Activated T-cell treated with anti-CD3 and anti-CD28 coated beads, Interleukin-2, amount 50 U/mL, for 72 hours (primary cell): Measurements from ENCODE around the gene USP32. TPM values are rescaled to one million over a fixed set of nuclear protein-coding genes. Genes with fewer than 3 reads are reported as not detected.
"Not testable (repeated sequence)": the region's sequence is repeated elsewhere in the genome, so short reads cannot be mapped to it uniquely, and the experiment has no call there.

ENCODE experiments used
- ATAC-seq, 2 donors: fragments of 150-1000 bp; cut with Tn5 transposase; replicated peaks in 1 of 2; 2 replicates each; pipeline ENCODE4 v1.10.0; 2021; ENCODE audit warnings: moderate library complexity in 2 of 2, mild to moderate bottlenecking in 1 of 2
- DNase-seq, 2 donors: peaks; one replicate each; pipeline ENCODE4 v3.0.0; 2021 to 2022; ENCODE audit warnings: mixed read lengths in 1 of 2
- H3K27ac Mint-ChIP-seq: one replicate; pipeline ENCODE4 v1.8.0; 2022; ENCODE audit warnings: mild to moderate bottlenecking, moderate library complexity, mixed read lengths
- H3K27me3 Mint-ChIP-seq: one replicate; pipeline ENCODE4 v1.8.0; 2022; ENCODE audit warnings: low read depth, mixed read lengths
- H3K36me3 Mint-ChIP-seq, 2 donors: one replicate each; pipeline ENCODE4 v1.8.0; 2022; ENCODE audit warnings: mixed read lengths in 2 of 2, mild to moderate bottlenecking in 1 of 2; ENCODE audit not compliant: insufficient read depth in 2 of 2
- H3K4me1 Mint-ChIP-seq: one replicate; pipeline ENCODE4 v1.8.0; 2022; ENCODE audit warnings: low read depth, mixed read lengths
- H3K4me3 Mint-ChIP-seq, 2 donors: one replicate each; pipeline ENCODE4 v1.8.0; 2022; ENCODE audit warnings: mild to moderate bottlenecking in 2 of 2, mixed read lengths in 2 of 2, moderate library complexity in 2 of 2
- H3K9me3 Mint-ChIP-seq, 2 donors: one replicate each; pipeline ENCODE4 v1.8.0; 2022; ENCODE audit warnings: mixed read lengths in 2 of 2
- total RNA-seq, 2 donors: library from RNA; stranded (reverse); gene quantifications; one replicate each; pipeline ENCODE4 v1.2.3, GENCODE V29; 2022

Gene USP32
- total RNA-seq, 2 donors from 2014 or later, result 42.4 to 48.8 TPM

GRCh38 chr17:60396412-60396811 is 4.5 kb upstream of the USP32 start:
- Mint-ChIP-seq H3K36me3 (peaks cover 0 to 2% of the 10 kb centered on the region in 2 donors), H3K27me3 (no peaks in the 10 kb centered on the region), H3K9me3 (no peaks in the 10 kb centered on the region), H3K4me3 (no peak overlapping the region), H3K27ac (no peak overlapping the region), H3K4me1 (peaks cover 16% of the 10 kb centered on the region)
- ATAC-seq (no peak), DNase-seq (no peak)

DNA sequence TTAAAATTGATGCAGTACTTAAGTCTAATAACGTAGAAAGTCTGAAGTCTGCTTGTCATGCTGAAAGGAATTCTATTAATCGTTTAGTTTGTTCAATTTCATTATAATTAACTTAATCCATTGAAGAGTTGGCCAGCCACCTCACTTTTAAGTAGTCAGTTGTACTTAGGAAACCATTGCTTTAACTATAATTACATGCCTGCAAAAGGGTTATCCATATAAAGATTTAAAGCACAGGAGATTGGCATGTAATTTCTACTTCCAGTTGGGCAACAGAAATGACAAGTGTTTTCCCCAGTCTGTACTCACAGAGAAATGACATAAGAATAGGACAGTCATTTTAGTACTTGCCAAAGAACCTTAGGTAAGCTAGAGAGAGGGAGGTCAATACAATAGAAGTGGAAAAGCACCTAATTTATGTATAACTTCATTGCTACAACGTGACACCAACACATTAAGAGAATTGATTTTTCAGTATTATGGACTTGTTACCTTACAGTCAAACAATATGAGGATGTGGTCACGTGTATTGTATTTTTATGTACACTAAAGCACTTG is 3.7 kb upstream of the USP32 start:
- Mint-ChIP-seq H3K9me3 (no peaks in the 10 kb centered on the region), H3K27ac (peak overlapping the region; percentile 45), H3K36me3 (peaks cover 4 to 5% of the 10 kb centered on the region in 2 donors), H3K4me1 (peaks cover 24% of the 10 kb centered on the region), H3K27me3 (no peaks in the 10 kb centered on the region), H3K4me3 (peak overlapping the region in 1 of 2 donors; percentile 42)
- DNase-seq (no peak), ATAC-seq (peak; percentile 12 to 35)

DNA sequence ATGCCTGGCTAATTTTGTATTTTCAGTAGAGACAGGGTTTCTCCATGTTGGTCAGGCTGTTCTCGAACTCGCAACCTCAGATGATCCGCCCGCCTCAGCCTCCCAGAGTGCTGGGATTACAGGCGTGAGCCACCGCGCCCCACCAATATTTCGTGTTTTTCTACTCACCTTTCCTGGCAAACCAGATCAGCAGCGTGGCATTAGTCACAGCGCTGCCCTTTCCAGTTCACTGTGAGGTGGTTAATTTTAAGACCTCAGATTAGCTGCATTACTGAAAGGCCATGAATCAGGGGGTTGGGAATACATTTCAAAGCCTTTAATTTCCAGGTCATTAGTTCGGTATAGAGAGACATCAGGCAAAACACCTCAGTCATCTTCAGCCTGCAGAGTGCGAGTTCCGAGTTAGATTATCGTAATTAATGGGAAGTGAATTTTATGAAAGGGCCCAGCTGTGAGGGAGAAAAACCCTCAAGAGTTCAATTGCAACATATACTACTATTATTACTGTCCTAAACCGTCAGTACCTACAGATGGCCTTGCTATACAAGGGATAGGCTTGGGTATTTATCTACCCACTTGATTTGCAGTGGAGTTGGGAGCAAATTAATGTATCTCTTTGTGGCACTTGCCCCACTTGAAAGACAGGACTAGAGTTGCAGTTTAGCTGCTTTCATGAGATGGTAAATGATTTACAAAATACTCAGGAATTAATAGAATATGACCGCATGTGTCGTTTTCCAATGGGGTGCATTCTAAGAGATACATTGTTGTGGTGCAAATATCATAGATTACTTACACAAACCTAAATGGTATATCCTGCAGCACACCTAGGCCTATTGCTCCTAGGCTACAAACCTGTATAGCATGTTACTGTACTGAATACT is 2.1 kb upstream of the USP32 start:
- Mint-ChIP-seq H3K9me3 (no peaks in the 10 kb centered on the region), H3K27me3 (no peaks in the 10 kb centered on the region), H3K4me3 (no peak overlapping the region), H3K27ac (no peak overlapping the region), H3K4me1 (peaks cover 38% of the 10 kb centered on the region), H3K36me3 (peaks cover 4 to 5% of the 10 kb centered on the region in 2 donors)
- no peak for ATAC-seq
- no peak for DNase-seq

DNA sequence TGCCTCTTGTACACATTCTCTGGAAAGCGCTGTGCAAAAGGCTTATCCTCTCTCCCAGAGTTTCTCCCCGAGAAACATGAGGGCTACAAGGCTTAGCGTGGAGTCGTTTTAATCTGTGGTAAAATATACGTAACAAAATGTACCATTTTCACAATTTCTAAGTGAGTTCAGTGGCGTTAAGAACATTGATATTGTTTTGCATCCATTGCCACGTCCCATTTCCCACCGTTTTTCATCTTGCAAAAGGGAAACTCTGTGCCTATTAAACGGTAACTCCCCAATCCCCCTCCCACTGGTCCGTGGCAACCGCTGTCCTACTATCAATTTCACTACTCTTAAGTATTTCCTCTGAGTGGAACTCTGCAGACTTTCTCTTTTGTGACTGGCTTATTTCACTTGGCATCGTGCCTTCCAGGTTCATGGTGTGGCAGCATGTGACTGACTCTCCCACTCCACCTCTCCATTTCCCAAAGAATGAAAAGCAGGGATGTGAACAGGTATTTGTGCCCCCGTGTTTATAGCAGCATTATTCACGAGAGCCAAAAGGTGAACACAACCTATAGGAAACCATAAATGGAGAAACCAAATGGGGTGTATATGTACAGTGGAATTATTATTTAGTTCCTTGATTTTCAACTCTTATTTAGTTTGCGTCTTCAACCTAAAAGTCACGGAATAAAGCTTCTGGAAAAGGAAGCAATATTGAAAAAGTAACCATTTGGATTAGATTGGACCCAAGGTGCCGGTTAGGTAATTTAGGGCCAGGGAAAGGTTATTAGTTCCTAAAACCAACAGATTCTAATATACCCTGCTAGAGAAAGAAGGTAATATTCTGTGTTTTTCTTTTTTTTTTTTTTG is 1.1 kb upstream of the USP32 start:
- H3K27me3 Mint-ChIP-seq, result no peaks in the 10 kb centered on the region
- H3K27ac Mint-ChIP-seq, result peak overlapping the region; percentile 91
- H3K4me1 Mint-ChIP-seq, result peaks cover 48% of the 10 kb centered on the region
- peak; percentile 32 to 41 for DNase-seq
- no peaks in the 10 kb centered on the region for H3K9me3 Mint-ChIP-seq
- ATAC-seq, result no peak
- H3K36me3 Mint-ChIP-seq, result peaks cover 4 to 5% of the 10 kb centered on the region in 2 donors
- H3K4me3 Mint-ChIP-seq, result peak overlapping the region; percentile 91 to 95

GRCh38 chr17:60391471-60392041 is 377 bp downstream of the USP32 start:
- Mint-ChIP-seq H3K36me3 (peaks cover 4 to 5% of the 10 kb centered on the region in 2 donors), H3K27me3 (no peaks in the 10 kb centered on the region), H3K4me1 (peaks cover 54% of the 10 kb centered on the region), H3K27ac (peak overlapping the region; percentile 91), H3K4me3 (peak overlapping the region; percentile 91 to 95), H3K9me3 (no peaks in the 10 kb centered on the region)
- DNase-seq (no peak), ATAC-seq (peak; percentile 40 to 43)

- peak overlapping the region; percentile 91 for H3K27ac Mint-ChIP-seq
- DNase-seq (peak; percentile 33 to 37), ATAC-seq (no peak)
- peak overlapping the region; percentile 91 to 95 for H3K4me3 Mint-ChIP-seq
- H3K9me3 Mint-ChIP-seq, result no peaks in the 10 kb centered on the region
- H3K27me3 Mint-ChIP-seq, result no peaks in the 10 kb centered on the region
- peaks cover 4 to 5% of the 10 kb centered on the region in 2 donors for H3K36me3 Mint-ChIP-seq
- peaks cover 49% of the 10 kb centered on the region for H3K4me1 Mint-ChIP-seq
Measured at GRCh38 chr17:60390925-60391470, 935 bp downstream of the USP32 start.

GRCh38 chr17:60390186-60390585 is 1.7 kb downstream of the USP32 start:
- H3K36me3 Mint-ChIP-seq, result peaks cover 4 to 6% of the 10 kb centered on the region in 2 donors

DNA sequence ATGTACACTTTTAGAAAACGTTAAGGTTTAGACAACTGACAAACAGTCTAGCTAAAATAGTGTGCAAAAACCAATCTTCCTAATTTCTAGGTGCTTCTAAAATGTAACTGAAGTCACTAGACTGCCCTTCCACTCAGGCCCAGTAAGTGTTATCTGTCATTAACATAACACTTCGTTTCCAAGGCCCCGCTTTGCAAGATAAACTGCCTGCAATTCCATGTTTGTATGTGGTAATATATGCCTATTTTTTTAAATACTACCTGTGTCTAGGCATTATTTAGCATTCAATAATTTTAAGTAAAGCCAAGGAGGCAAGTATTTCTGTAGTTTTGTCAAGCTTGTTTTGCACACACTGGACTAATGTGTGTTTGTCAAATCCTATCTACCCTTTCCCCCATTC is 3.2 kb downstream of the USP32 start:
- Mint-ChIP-seq H3K4me3 (peak overlapping the region; percentile 16 to 20), H3K4me1 (peaks cover 49% of the 10 kb centered on the region), H3K9me3 (no peaks in the 10 kb centered on the region), H3K36me3 (peaks cover 4 to 8% of the 10 kb centered on the region in 2 donors), H3K27me3 (no peaks in the 10 kb centered on the region), H3K27ac (no peak overlapping the region)
- no peak for ATAC-seq
- no peak for DNase-seq

More at GRCh38 chr17:60390186-60390585, 1.7 kb downstream of the USP32 start:
- DNase-seq (no peak), ATAC-seq (no peak)
- H3K27me3 Mint-ChIP-seq, result no peaks in the 10 kb centered on the region
- peak overlapping the region; percentile 91 to 95 for H3K4me3 Mint-ChIP-seq
- peaks cover 49% of the 10 kb centered on the region for H3K4me1 Mint-ChIP-seq
- H3K27ac Mint-ChIP-seq, result peak overlapping the region; percentile 91
- no peaks in the 10 kb centered on the region for H3K9me3 Mint-ChIP-seq

DNA sequence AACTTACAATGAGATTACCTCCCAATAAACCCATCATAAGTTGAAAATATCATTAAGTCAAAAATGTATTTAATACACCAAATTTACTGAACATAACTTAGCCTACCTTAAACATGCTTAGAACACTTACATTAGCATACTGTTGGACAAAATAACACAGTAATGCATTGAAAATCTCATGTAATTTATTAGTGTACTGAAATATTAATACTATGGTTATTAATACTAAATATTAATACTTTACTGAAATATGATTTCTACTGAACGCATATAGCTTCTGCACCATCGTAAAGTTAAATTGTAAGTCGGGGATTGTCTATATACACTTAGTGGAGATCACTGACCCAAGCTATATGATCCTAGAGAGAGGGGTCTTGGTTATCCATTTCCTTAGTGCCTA is 4.3 kb downstream of the USP32 start:
- H3K36me3 Mint-ChIP-seq, result peaks cover 4 to 8% of the 10 kb centered on the region in 2 donors
- ATAC-seq (no peak), DNase-seq (no peak)
- no peaks in the 10 kb centered on the region for H3K9me3 Mint-ChIP-seq
- no peaks in the 10 kb centered on the region for H3K27me3 Mint-ChIP-seq
- no peak overlapping the region for H3K27ac Mint-ChIP-seq
- peaks cover 54% of the 10 kb centered on the region for H3K4me1 Mint-ChIP-seq
- H3K4me3 Mint-ChIP-seq, result no peak overlapping the region

DNA sequence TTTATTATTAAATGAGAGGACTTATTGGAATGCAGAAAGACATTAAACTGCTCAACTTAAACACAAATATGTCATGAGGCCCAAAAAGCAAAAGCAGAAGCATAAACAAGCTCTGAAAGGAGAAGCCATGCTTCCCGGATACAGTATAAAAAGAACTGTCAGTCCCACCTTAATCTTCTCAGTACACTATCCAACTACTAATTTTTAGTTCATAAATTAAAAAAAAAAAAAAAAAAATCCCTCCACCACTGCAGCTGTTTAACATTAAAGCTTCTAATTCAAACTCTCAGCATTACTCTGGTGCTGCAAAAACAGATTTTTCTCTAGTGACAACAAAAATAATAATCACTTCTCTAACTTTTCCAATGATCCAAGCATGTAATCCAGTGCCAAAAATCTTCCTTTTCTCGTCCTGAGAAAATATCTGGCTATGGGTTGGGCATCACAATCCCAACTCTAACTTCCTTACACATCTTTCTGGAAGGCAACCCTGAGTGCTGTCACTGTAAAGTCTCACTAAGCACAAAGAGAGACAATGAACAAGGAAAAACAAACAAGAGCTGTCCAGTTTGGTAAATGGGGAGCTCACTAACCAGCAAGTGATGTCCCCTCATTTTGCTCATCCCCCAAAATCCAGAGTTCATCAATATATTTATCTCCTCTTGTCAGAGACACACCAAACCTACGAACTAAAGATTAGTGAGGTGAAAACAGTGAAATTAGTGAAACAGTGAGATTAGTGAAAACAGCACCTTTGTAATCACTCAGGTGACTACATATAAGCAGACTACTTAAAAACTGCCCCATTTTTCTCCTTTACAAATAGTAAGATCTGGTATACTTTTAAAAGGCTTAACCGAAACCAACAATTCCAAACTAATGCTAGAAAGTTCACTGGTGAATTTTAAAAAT is 5.5 kb downstream of the USP32 start:
- Mint-ChIP-seq H3K4me1 (peaks cover 54% of the 10 kb centered on the region), H3K27me3 (no peaks in the 10 kb centered on the region), H3K27ac (no peak overlapping the region), H3K4me3 (no peak overlapping the region), H3K9me3 (no peaks in the 10 kb centered on the region), H3K36me3 (peaks cover 2 to 9% of the 10 kb centered on the region in 2 donors)
- DNase-seq (no peak), ATAC-seq (no peak)

GRCh38 chr17:60384921-60385320 is 7.0 kb downstream of the USP32 start:
- not testable (repeated sequence) for H3K27ac Mint-ChIP-seq, H3K27me3 Mint-ChIP-seq, DNase-seq, H3K4me3 Mint-ChIP-seq, H3K9me3 Mint-ChIP-seq, ATAC-seq, H3K36me3 Mint-ChIP-seq
- H3K4me1 Mint-ChIP-seq, result peaks cover 39% of the 10 kb centered on the region

GRCh38 chr17:60383379-60383778 is 8.6 kb downstream of the USP32 start:
- no peak for DNase-seq
- Mint-ChIP-seq H3K27me3 (no peaks in the 10 kb centered on the region), H3K9me3 (no peaks in the 10 kb centered on the region), H3K4me3 (no peak overlapping the region), H3K36me3 (peaks cover 0 to 4% of the 10 kb centered on the region in 2 donors), H3K27ac (peak overlapping the region; percentile 24), H3K4me1 (peaks cover 25% of the 10 kb centered on the region)
- no peak for ATAC-seq
